GM13977 (cell line): ENCODE data around the gene BEAN1.
"Not testable (repeated sequence)": the region's sequence is repeated elsewhere in the genome, so short reads cannot be mapped to it uniquely, and the experiment has no call there.

Experiments
- DNase-seq: peaks from one replicate; pipeline ENCODE4 v3.0.0; 2012; ENCODE audit warnings: low spot score
- in situ Hi-C: fragments of 300-500 bp; cut with MboI; formaldehyde crosslinking; loops from one replicate; pipeline ENCODE4 v1.12.0; 2022; ENCODE audit warnings: low sequenced_read_pairs, low pct_unique_long_range_greater_than_20kb, mixed read lengths, inconsistent platforms; ENCODE audit not compliant: unreplicated experiment
- TF ChIP-seq, protein P1 (sequence below): IDR thresholded peaks from 2 replicates; pipeline ENCODE4 v1.5.1; 2012; ENCODE audit warnings: mild to moderate bottlenecking, control low read depth; ENCODE audit not compliant: insufficient read depth; ENCODE audit errors: extremely low read depth, missing control alignments

BEAN1 gene

DNA sequence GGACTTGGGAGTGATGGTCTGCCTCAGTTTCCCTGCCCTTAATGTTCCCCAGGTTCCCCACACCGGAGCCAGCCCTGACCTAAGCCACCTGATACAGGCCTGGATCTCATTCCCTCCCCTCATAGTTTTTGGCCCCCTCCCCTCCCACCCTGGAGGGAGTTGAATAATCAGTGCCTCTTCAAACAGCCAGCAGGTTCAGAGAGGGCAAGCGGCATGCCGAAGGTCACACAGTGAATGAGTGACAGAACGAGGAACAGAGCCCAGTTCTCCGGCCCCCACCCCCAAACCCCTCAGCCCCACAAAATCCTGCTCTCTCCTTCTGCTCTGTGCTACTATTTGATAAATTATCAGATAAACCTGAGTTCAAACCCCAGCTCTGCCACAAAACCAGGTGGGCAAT, 31.2 kb downstream of the BEAN1 start:
- no peak for DNase-seq
- in situ Hi-C loops = no loop called here
- TF ChIP-seq, protein P1, sequence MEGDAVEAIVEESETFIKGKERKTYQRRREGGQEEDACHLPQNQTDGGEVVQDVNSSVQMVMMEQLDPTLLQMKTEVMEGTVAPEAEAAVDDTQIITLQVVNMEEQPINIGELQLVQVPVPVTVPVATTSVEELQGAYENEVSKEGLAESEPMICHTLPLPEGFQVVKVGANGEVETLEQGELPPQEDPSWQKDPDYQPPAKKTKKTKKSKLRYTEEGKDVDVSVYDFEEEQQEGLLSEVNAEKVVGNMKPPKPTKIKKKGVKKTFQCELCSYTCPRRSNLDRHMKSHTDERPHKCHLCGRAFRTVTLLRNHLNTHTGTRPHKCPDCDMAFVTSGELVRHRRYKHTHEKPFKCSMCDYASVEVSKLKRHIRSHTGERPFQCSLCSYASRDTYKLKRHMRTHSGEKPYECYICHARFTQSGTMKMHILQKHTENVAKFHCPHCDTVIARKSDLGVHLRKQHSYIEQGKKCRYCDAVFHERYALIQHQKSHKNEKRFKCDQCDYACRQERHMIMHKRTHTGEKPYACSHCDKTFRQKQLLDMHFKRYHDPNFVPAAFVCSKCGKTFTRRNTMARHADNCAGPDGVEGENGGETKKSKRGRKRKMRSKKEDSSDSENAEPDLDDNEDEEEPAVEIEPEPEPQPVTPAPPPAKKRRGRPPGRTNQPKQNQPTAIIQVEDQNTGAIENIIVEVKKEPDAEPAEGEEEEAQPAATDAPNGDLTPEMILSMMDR = no peak

DNA sequence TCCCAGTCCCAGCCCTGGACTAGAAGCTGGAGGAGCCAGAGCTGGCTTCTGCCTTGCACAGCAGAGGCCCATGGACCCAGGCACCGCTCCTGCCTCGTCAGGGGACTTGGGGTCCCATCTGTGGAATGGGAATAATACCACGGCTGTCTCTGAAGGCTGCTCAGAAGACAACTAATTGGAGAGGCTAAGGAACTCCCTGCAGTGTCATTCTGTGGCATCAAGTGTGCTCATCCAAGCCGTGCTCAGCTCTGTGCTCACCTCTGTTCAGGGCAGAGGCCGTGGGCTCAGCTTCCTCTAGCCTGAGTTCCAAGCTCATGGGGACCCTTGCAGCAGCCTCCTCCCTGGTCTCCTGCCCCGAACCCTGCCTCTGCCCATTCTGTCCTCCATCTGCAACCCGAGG, 31.8 kb downstream of the BEAN1 start:
- no peak for DNase-seq
- TF ChIP-seq, protein P1 = no peak
- in situ Hi-C loops = no loop called here

DNA sequence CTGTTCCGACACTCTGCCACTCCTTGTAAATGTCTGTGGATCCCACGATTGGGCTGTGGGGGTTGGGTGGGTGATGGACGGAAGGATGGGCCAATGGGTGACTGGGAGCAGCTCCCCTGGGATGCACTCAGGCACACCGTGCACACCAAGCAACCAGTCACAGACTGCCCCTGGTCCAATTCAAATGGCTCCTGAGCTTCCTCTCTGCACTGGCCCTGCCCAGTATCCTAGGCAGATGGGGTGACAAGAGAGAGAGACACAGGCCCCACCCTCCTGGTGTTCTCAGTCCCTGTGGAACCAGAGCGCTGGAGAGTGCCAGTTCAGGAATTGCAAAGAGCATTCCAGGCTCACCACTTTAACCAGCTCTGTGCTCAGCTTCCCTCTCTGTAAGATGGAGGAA, 32.8 kb downstream of the BEAN1 start:
- in situ Hi-C loops = no loop called here
- DNase-seq = no peak
- TF ChIP-seq, protein P1 = no peak

DNA sequence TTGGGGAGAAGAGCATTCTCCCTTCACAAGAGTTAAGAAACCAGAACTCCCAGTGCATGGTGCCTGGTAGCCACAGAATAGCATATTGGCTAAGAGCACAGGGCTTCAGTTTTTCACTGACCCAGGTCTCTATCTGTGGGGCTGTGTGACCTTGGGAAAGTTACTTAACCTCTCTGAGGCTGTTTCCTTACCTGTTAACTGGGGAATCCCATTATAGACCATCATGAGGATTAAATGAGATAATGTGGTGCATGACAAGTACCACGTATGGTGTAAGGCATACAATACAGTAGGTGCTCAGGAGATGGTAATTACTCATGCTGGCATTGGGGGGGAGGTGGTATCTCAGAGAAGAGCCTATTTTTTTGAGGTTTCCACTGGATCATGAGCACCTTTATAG, 33.6 kb downstream of the BEAN1 start:
- TF ChIP-seq, protein P1 = no peak
- in situ Hi-C loops = no loop called here
- DNase-seq = no peak

DNA sequence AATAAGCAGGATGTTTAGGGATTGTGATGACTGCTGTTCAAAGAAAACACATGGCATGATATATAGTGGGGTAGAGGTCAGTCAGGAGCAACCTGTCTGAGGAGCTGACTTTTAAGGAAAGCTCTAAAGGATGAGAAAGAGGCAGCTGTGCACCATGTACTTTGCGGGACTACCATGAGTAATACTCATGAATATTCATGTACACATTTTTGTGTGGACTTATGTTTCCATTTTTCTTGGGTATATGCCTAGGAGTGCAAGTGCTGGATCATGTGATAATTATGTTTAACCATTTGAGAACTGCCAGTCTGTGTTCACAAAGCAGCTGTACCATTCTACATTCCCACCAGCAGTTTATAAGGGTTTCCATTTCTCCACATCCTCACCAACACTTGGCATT, 35.8 kb downstream of the BEAN1 start:
- no peak for DNase-seq
- TF ChIP-seq, protein P1 = no peak
- in situ Hi-C loops = no loop called here

DNA sequence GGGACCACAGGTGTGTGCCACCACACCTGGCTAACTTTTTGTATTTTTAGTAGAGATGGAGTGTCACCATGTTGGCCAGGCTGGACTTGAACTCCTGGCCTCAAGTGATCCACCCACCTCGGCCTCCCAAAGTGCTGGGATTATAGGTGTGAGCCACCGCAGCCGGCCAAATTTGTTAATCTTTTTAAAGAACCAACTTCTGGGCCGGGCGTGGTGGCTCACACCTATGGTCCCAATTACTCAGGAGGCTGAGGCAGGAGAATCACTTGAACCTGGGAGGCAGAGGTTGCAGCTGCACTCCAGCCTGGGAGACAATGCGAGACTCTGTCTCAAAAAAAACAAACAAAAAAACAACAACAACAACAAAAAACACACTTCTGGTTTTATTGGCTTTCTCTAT, 38.9 kb downstream of the BEAN1 start:
- DNase-seq, in situ Hi-C loops: not testable (repeated sequence)

DNA sequence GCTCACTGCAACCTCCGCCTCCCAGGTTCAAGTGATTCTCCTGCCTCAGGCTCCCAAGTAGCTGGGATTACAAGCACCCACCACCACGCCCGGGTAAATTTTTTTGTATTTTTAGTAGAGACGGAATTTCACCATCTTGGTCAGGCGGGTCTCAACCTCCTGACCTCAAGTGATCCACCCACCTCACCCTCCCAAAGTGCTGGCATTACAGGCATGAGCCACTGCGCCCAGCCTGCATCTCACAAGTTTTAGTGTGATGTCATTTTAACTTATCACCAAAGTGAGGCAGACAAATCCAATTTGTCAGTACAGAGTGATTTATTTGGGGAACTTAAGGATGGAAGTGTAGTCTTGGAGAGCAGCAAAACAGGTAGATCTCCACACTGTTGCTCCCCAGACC, 39.5 kb downstream of the BEAN1 start:
- DNase-seq, in situ Hi-C loops: not testable (repeated sequence)

DNA sequence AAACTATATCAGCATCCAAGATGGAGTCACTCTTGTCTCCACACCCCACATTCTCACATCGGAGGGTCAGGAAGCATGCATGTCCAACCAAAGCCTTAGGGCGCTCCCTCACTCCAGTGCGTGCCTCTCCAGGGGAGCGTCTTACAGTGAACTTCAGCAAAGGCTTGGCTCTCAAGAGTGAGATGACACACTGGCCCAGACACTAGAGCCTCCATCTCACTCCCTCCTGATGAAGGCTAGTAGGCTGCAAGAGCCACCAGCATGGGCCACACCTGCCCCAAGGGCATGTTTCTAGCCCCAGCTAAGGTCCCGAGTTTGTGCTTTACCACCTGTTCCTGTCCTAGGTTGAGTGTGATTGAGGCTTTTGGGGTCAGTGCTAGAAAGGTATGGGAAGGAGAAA, 40.5 kb downstream of the BEAN1 start:
- in situ Hi-C loops = no loop called here
- no peak for DNase-seq
- TF ChIP-seq, protein P1 = no peak
